Endothelial cell of umbilical vein (primary cell): Measurements from ENCODE around the gene SFTPA1. TPM values are rescaled to one million over a fixed set of nuclear protein-coding genes. Genes with fewer than 3 reads are reported as not detected.

Experiments used
- polyA plus RNA-seq, 4 experiments: library from polyadenylated mRNA; depleted of rRNA in 3 of 4; stranded (reverse) in 3 of 4; unstranded in 1 of 4; fragments of >200 nt; gene quantifications; 2 replicates each; pipeline versions ENCODE4 v1.2.1 to v1.2.3, GENCODE V29; 2011 to 2012; ENCODE audit warnings: missing spikeins in 1 of 4
- total RNA-seq: library from RNA; stranded (reverse); gene quantifications from 2 replicates; pipeline ENCODE4 v1.2.3, GENCODE V29; 2021

SFTPA1 gene
- total and polyA plus RNA-seq, 2 donors (not counting 3 experiments of a cell fraction or from before 2014, with no cell fraction given) = not detected

Other genes starting within 250 kb of the SFTPA1 start
- 5.7 and 8.4 TPM in 2 replicates for gene ZCCHC24, start 165.3 kb upstream of the SFTPA1 start, total RNA-seq
- gene ZCCHC24, start 165.3 kb upstream of the SFTPA1 start, polyA plus RNA-seq = 4.7 and 5.2 TPM in 2 replicates
- 0.28 and 0.29 TPM in 2 replicates for gene EIF5AL1, start 98.4 kb upstream of the SFTPA1 start, total RNA-seq
- 0.73 and 1.0 TPM in 2 replicates for gene EIF5AL1, start 98.4 kb upstream of the SFTPA1 start, polyA plus RNA-seq
- not detected in 2 replicates for gene SFTPA2, start 50.5 kb upstream of the SFTPA1 start, total RNA-seq
- gene SFTPA2, start 50.5 kb upstream of the SFTPA1 start, polyA plus RNA-seq = not detected in 2 replicates
- gene NUTM2B, start 92.3 kb downstream of the SFTPA1 start, total RNA-seq = 0.14 and 0.86 TPM in 2 replicates
- gene NUTM2B, start 92.3 kb downstream of the SFTPA1 start, polyA plus RNA-seq = 0.19 and 0.35 TPM in 2 replicates
- 0.30 TPM in 1 of 2 replicates, not detected in the other for gene NUTM2E, start 215.8 kb downstream of the SFTPA1 start, total RNA-seq
- 0.03 and 0.04 TPM in 2 replicates for gene NUTM2E, start 215.8 kb downstream of the SFTPA1 start, polyA plus RNA-seq